VCaP (cell line): ENCODE measurements around the gene SERPINF2.
"Not testable (repeated sequence)": the region's sequence is repeated elsewhere in the genome, so short reads cannot be mapped to it uniquely, and the experiment has no call there.

Experiments
- H3K27ac ChIP-seq: fragments of 450-650 bp; 2 replicates; pipeline ENCODE4 v1.5.1; 2017
- CTCF ChIP-seq: fragments of 450-650 bp; conservative IDR thresholded peaks from 2 replicates; pipeline ENCODE4 v1.5.1; 2017; ENCODE audit warnings: mild to moderate bottlenecking, moderate library complexity

SERPINF2 gene

GRCh38 chr17:1742371-1743087, at the start of gene SERPINF2:
SERPINF2 (plus strand) TSS chr17:1742871; CDS start chr17:1744996, 2,125 bp downstream.
- no peak for TF ChIP-seq CTCF
- 0 out of 2 replicates have a peak within 1 kb of the TSS, but pooled peaks have one; percentile 34 for H3K27ac ChIP-seq

GRCh38 chr17:1693339-1693738, 49.3 kb upstream of the SERPINF2 start:
- no peak overlapping the region for H3K27ac ChIP-seq
- TF ChIP-seq CTCF: no peak

GRCh38 chr17:1695365-1695764, 47.3 kb upstream of the SERPINF2 start:
- no peak overlapping the region for H3K27ac ChIP-seq
- no peak for TF ChIP-seq CTCF

GRCh38 chr17:1697681-1698080, 45.0 kb upstream of the SERPINF2 start:
- no peak overlapping the region for H3K27ac ChIP-seq
- TF ChIP-seq CTCF: no peak

- not testable (repeated sequence) for H3K27ac ChIP-seq
Observed at GRCh38 chr17:1699891-1700290, 42.8 kb upstream of the SERPINF2 start.

- no peak for TF ChIP-seq CTCF
- no peak overlapping the region for H3K27ac ChIP-seq
Observed at GRCh38 chr17:1703063-1703462, 39.6 kb upstream of the SERPINF2 start.

- no peak for TF ChIP-seq CTCF
- no peak overlapping the region for H3K27ac ChIP-seq
Observed at GRCh38 chr17:1705004-1705403, 37.7 kb upstream of the SERPINF2 start.

GRCh38 chr17:1707107-1707506, 35.6 kb upstream of the SERPINF2 start:
- H3K27ac ChIP-seq: peak overlapping the region; percentile 20
- TF ChIP-seq CTCF: no peak

GRCh38 chr17:1708791-1709346, 33.8 kb upstream of the SERPINF2 start:
- H3K27ac ChIP-seq: not testable (repeated sequence)
